ENCODE measurements around the gene PFDN5. TPM values are rescaled to one million over a fixed set of nuclear protein-coding genes. Genes with fewer than 3 reads are reported as not detected.

PFDN5 gene
- total and polyA plus RNA-seq, 9 of the 15 experiments (the other 6 are each of a cell fraction or from before 2014, with no cell fraction given): 361 to 1,636 (median 742) TPM

- TF ChIP-seq, protein P1, sequence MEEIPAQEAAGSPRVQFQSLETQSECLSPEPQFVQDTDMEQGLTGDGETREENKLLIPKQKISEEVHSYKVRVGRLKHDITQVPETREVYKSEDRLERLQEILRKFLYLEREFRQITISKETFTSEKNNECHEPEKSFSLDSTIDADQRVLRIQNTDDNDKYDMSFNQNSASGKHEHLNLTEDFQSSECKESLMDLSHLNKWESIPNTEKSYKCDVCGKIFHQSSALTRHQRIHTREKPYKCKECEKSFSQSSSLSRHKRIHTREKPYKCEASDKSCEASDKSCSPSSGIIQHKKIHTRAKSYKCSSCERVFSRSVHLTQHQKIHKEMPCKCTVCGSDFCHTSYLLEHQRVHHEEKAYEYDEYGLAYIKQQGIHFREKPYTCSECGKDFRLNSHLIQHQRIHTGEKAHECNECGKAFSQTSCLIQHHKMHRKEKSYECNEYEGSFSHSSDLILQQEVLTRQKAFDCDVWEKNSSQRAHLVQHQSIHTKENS (CRISPR knock-in tag; IDR thresholded peaks at IDR 0.05): no peak
- TF ChIP-seq HBP1 (CRISPR knock-in tag; IDR thresholded peaks at IDR 0.05): no peak
- peak; percentile 95 for TF ChIP-seq ZNF316 (IDR thresholded peaks at IDR 0.05)
- TF ChIP-seq SOX6 (IDR thresholded peaks at IDR 0.05): no peak
- no peak for TF ChIP-seq TCFL5 (CRISPR knock-in tag; conservative IDR thresholded peaks at IDR 0.05)
- TF ChIP-seq NFIC (IDR thresholded peaks at IDR 0.05): no peak
- peak; percentile 92 for TF ChIP-seq C11orf30 (IDR thresholded peaks at IDR 0.05; ENCODE audit: low read depth)
- TF ChIP-seq MCM7 (IDR thresholded peaks at IDR 0.05): no peak
- no peak for TF ChIP-seq ZNF347 (CRISPR knock-in tag; IDR thresholded peaks at IDR 0.05; ENCODE audit: low read depth)
- TF ChIP-seq SIN3A (IDR thresholded peaks at IDR 0.05; ENCODE audit: borderline replicate concordance in 2 of 2, control insufficient read depth in 1 of 2, low read depth in 2 of 2, low read length in 2 of 2): no peak
- no peak for TF ChIP-seq CHD1 (IDR thresholded peaks at IDR 0.05; ENCODE audit: low read length)
- TF ChIP-seq RCOR1 (IDR thresholded peaks at IDR 0.05; ENCODE audit: borderline replicate concordance in 1 of 2, low read depth in 2 of 2, low read length in 2 of 2): no peak
- TF ChIP-seq SMAD1 (IDR thresholded peaks at IDR 0.05; ENCODE audit: low read depth, low read length, partially characterized antibody): no peak
- TF ChIP-seq TFAM (CRISPR knock-in tag; conservative IDR thresholded peaks at IDR 0.05): no peak
- TF ChIP-seq YY1 (IDR thresholded peaks at IDR 0.05; ENCODE audit: borderline replicate concordance in 1 of 3, control insufficient read depth in 1 of 3, extremely low read depth in 1 of 3, insufficient read depth in 3 of 3, insufficient read length in 1 of 3, insufficient replicate concordance in 2 of 3, low read depth in 1 of 3, low read length in 2 of 3): no peak
- TF ChIP-seq STAT5B (CRISPR knock-in tag; IDR thresholded peaks at IDR 0.05): no peak
- TF ChIP-seq NELFE (IDR thresholded peaks at IDR 0.05; ENCODE audit: insufficient read depth, insufficient read length): no peak
- peak; percentile 81 for TF ChIP-seq MAFK (IDR thresholded peaks at IDR 0.05; ENCODE audit: low read length)
- TF ChIP-seq CEBPB (tag; IDR thresholded peaks at IDR 0.05): no peak
- TF ChIP-seq, protein P2, sequence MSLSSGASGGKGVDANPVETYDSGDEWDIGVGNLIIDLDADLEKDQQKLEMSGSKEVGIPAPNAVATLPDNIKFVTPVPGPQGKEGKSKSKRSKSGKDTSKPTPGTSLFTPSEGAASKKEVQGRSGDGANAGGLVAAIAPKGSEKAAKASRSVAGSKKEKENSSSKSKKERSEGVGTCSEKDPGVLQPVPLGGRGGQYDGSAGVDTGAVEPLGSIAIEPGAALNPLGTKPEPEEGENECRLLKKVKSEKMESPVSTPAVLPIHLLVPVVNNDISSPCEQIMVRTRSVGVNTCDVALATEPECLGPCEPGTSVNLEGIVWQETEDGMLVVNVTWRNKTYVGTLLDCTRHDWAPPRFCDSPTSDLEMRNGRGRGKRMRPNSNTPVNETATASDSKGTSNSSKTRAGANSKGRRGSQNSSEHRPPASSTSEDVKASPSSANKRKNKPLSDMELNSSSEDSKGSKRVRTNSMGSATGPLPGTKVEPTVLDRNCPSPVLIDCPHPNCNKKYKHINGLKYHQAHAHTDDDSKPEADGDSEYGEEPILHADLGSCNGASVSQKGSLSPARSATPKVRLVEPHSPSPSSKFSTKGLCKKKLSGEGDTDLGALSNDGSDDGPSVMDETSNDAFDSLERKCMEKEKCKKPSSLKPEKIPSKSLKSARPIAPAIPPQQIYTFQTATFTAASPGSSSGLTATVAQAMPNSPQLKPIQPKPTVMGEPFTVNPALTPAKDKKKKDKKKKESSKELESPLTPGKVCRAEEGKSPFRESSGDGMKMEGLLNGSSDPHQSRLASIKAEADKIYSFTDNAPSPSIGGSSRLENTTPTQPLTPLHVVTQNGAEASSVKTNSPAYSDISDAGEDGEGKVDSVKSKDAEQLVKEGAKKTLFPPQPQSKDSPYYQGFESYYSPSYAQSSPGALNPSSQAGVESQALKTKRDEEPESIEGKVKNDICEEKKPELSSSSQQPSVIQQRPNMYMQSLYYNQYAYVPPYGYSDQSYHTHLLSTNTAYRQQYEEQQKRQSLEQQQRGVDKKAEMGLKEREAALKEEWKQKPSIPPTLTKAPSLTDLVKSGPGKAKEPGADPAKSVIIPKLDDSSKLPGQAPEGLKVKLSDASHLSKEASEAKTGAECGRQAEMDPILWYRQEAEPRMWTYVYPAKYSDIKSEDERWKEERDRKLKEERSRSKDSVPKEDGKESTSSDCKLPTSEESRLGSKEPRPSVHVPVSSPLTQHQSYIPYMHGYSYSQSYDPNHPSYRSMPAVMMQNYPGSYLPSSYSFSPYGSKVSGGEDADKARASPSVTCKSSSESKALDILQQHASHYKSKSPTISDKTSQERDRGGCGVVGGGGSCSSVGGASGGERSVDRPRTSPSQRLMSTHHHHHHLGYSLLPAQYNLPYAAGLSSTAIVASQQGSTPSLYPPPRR (CRISPR knock-in tag; IDR thresholded peaks at IDR 0.05; ENCODE audit: borderline replicate concordance): no peak
- TF ChIP-seq PHF8 (IDR thresholded peaks at IDR 0.05; ENCODE audit: borderline replicate concordance, low read length): no peak
These were observed 3.7 kb downstream of the PFDN5 start (continued) for GRCh38 chr12:53299101-53299453.

Measured in K562 (cell line).